NCI-H1436 (cell line): Measurements from ENCODE around the gene ZNF579.
A peak's percentile ranks its signal among the peaks of the same experiment; 100 is the strongest.

Experiments used
- DNase-seq: peaks from one replicate; lab custom pipeline; 2025; lab: John Stamatoyannopoulos, UW

Gene ZNF579

GRCh38 chr19:55580628-55581144 is at the start of gene ZNF579:
Gene ZNF579 (minus strand): TSS chr19:55580848. CDS start chr19:55579639, 1,209 bp downstream.
- DNase-seq = peak; percentile 91

GRCh38 chr19:55626350-55626749 is 45.7 kb upstream of the ZNF579 start:
- no peak for DNase-seq

GRCh38 chr19:55625004-55625326 is 44.3 kb upstream of the ZNF579 start:
- DNase-seq = no peak

GRCh38 chr19:55624109-55625003 is 43.7 kb upstream of the ZNF579 start, which contains the start of gene ZNF784:
Gene ZNF784 (minus strand): TSS chr19:55624566. CDS start chr19:55624561, 5 bp downstream.
- peak; percentile 98 for DNase-seq

GRCh38 chr19:55623561-55623960 is 42.9 kb upstream of the ZNF579 start:
- DNase-seq = no peak

- DNase-seq = no peak
These were observed 42.5 kb upstream of the ZNF579 start for GRCh38 chr19:55623130-55623529.

GRCh38 chr19:55622242-55622969 is 41.8 kb upstream of the ZNF579 start:
- no peak for DNase-seq

- no peak for DNase-seq
These were observed 41.1 kb upstream of the ZNF579 start for GRCh38 chr19:55621673-55622231.

- DNase-seq = no peak
These were observed 40.6 kb upstream of the ZNF579 start for GRCh38 chr19:55621205-55621672.

- no peak for DNase-seq
These were observed 40.0 kb upstream of the ZNF579 start for GRCh38 chr19:55620410-55621204.

GRCh38 chr19:55619286-55619685 is 38.6 kb upstream of the ZNF579 start:
- DNase-seq = no peak

- DNase-seq = no peak
These were observed 37.8 kb upstream of the ZNF579 start for GRCh38 chr19:55618426-55618825.

- DNase-seq = no peak
These were observed 36.8 kb upstream of the ZNF579 start for GRCh38 chr19:55617426-55617825.

- DNase-seq = no peak
These were observed 35.8 kb upstream of the ZNF579 start for GRCh38 chr19:55616395-55616875.

- no peak for DNase-seq
These were observed 35.1 kb upstream of the ZNF579 start for GRCh38 chr19:55615543-55616394.

- no peak for DNase-seq
These were observed 34.3 kb upstream of the ZNF579 start for GRCh38 chr19:55614711-55615542.

GRCh38 chr19:55613930-55614710 is 33.5 kb upstream of the ZNF579 start:
- DNase-seq = no peak

GRCh38 chr19:55613396-55613795 is 32.7 kb upstream of the ZNF579 start:
- DNase-seq = no peak
